Ectodermal cell (in vitro differentiated cells): Measurements from ENCODE around the gene PRKRIP1.

Experiments
- H3K27ac ChIP-seq: 2 replicates; pipeline ENCODE4 v1.7.0; 2013; ENCODE audit warnings: mild to moderate bottlenecking, low read depth, low read length; ENCODE audit not compliant: insufficient read depth, poor library complexity, severe bottlenecking
- H3K27me3 ChIP-seq: 2 replicates; pipeline ENCODE4 v1.7.0; 2013; ENCODE audit warnings: mild to moderate bottlenecking, low read length; ENCODE audit not compliant: insufficient read depth, control insufficient read depth, poor library complexity, severe bottlenecking
- H3K36me3 ChIP-seq: one replicate; pipeline ENCODE4 v1.7.0; 2013; ENCODE audit warnings: low read length; ENCODE audit not compliant: control insufficient read depth, insufficient read depth
- H3K4me1 ChIP-seq: one replicate; pipeline ENCODE4 v1.7.0; 2013; ENCODE audit warnings: low read length; ENCODE audit not compliant: control insufficient read depth, insufficient read depth
- H3K4me3 ChIP-seq: 2 replicates; pipeline ENCODE4 v1.7.0; 2013; ENCODE audit warnings: low read depth, low read length, control low read depth; ENCODE audit not compliant: insufficient read depth
- H3K9me3 ChIP-seq: 2 replicates; pipeline ENCODE4 v1.7.0; 2013; ENCODE audit warnings: mild to moderate bottlenecking, low read length, moderate library complexity; ENCODE audit not compliant: control insufficient read depth
- WGBS, 2 experiments: methylation state at CpG; one replicate each; pipeline ENCODE4 v1.1.7; 2013; ENCODE audit warnings: missing lambda C conversion rate in 2 of 2; 5-methylcytosine and 5-hydroxymethylcytosine counted together

PRKRIP1 gene

DNA sequence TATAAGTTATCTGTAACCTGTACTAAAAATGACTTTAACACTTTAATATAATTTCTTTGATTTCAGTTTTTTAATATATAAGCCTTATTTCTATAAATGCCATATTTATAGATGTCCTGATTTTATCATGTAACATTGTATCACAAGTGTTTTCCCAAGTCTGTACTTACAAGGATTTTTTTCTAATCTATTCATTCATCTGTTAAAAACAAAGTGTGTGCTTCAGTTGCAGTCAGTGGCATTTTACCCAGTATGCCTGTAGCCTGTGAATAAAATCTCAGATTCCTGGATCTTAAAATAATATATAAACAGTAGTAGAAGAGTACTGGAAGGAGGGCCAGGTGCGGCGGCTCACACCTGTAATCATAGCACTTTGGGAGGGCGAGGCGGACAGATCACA, 17.4 kb downstream of the PRKRIP1 start:
- 93 to 97% methylated on average over 4 of the region's 4 CpGs for WGBS, 2 experiments
- Histone ChIP-seq H3K9me3 (peaks cover 3% of the 10 kb centered on the region), H3K27me3 (no peaks in the 10 kb centered on the region), H3K4me3 (no peak overlapping the region), H3K4me1 (no peaks in the 10 kb centered on the region), H3K27ac (no peak overlapping the region), H3K36me3 (peaks cover 45% of the 10 kb centered on the region)

GRCh38 chr7:102415685-102416225, 19.6 kb downstream of the PRKRIP1 start:
- Histone ChIP-seq H3K9me3 (no peaks in the 10 kb centered on the region), H3K4me3 (no peak overlapping the region), H3K27me3 (no peaks in the 10 kb centered on the region), H3K27ac (no peak overlapping the region), H3K4me1 (no peaks in the 10 kb centered on the region), H3K36me3 (peaks cover 29% of the 10 kb centered on the region)
- WGBS, 2 experiments: 96% methylated on average over 12 of the region's 12 CpGs

- H3K4me3 ChIP-seq: no peak overlapping the region
- peaks cover 23% of the 10 kb centered on the region for H3K36me3 ChIP-seq
- no peaks in the 10 kb centered on the region for H3K4me1 ChIP-seq
- no peaks in the 10 kb centered on the region for H3K9me3 ChIP-seq
- 94 to 95% methylated on average over 6 of the region's 6 CpGs for WGBS, 2 experiments
- no peaks in the 10 kb centered on the region for H3K27me3 ChIP-seq
- no peak overlapping the region for H3K27ac ChIP-seq
These were observed 20.2 kb downstream of the PRKRIP1 start for GRCh38 chr7:102416406-102416805.

GRCh38 chr7:102417105-102417504, 20.9 kb downstream of the PRKRIP1 start:
- Histone ChIP-seq H3K9me3 (no peaks in the 10 kb centered on the region), H3K27me3 (no peaks in the 10 kb centered on the region), H3K27ac (no peak overlapping the region), H3K4me3 (no peak overlapping the region), H3K36me3 (peaks cover 20% of the 10 kb centered on the region), H3K4me1 (no peaks in the 10 kb centered on the region)
- WGBS, 2 experiments: 94 to 97% methylated on average over 3 of the region's 3 CpGs

DNA sequence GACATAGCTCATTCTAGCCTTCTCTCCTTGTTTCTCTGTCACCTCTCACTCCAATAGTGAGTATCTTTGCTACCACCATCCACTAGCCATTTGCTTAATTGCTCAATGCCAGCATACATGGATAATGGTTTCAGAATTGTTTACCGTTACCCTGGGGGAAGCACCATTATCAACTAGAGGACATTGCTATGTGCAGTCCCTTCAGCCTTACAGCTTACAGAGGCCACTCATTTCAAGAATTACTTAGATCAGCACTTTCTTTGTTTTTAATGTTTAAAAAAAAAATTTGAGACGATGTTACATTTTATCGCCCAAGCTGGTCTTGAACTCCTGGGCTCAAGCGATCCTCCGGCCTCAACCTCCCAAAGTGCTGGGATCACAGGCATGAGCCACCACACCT, 22.4 kb downstream of the PRKRIP1 start:
- WGBS, 2 experiments: 94 to 98% methylated on average over 5 of the region's 5 CpGs
- no peaks in the 10 kb centered on the region for H3K9me3 ChIP-seq
- peaks cover 8% of the 10 kb centered on the region for H3K36me3 ChIP-seq
- no peaks in the 10 kb centered on the region for H3K27me3 ChIP-seq
- H3K4me3 ChIP-seq: no peak overlapping the region
- H3K27ac ChIP-seq: no peak overlapping the region
- H3K4me1 ChIP-seq: peaks cover 3% of the 10 kb centered on the region

DNA sequence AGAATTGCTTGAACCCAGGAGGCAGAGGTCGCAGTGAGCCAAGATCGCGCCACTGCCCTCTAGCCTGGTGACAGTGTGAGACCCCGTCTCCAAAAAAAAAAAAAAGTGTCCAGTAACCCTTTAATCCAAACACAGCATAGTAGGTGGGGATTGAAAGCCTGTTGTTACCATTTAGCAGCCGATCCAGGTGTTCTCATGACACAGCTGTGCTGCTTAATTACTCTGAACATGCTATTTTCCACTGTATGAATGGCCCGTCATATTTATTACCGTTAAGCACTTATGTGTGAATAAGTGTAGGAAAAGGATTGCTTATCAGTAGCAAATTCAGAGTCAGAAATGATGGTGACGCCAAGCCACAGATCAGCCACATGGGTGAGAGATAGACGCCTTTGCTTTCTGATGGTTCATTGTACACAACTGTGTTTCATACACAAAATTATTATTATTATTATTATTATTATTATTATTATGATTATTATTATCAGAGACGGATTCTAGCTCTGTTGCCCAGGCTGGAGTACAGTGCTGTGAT, 25.6 kb downstream of the PRKRIP1 start:
- Histone ChIP-seq H3K4me1 (peaks cover 10% of the 10 kb centered on the region), H3K27me3 (no peaks in the 10 kb centered on the region), H3K9me3 (no peaks in the 10 kb centered on the region), H3K27ac (no peak overlapping the region), H3K4me3 (no peak overlapping the region), H3K36me3 (peaks cover 21% of the 10 kb centered on the region)
- 93 to 94% methylated on average over 9 to 10 of the region's 10 CpGs for WGBS, 2 experiments

GRCh38 chr7:102424129-102424551, 28.0 kb downstream of the PRKRIP1 start:
- no peaks in the 10 kb centered on the region for H3K9me3 ChIP-seq
- H3K27me3 ChIP-seq: no peaks in the 10 kb centered on the region
- H3K27ac ChIP-seq: no peak overlapping the region
- H3K36me3 ChIP-seq: peaks cover 17% of the 10 kb centered on the region
- H3K4me1 ChIP-seq: peaks cover 10% of the 10 kb centered on the region
- 71 to 75% methylated on average over 12 of the region's 12 CpGs for WGBS, 2 experiments
- H3K4me3 ChIP-seq: no peak overlapping the region

- peaks cover 10% of the 10 kb centered on the region for H3K4me1 ChIP-seq
- no peaks in the 10 kb centered on the region for H3K27me3 ChIP-seq
- WGBS, 2 experiments: 89 to 92% methylated on average over 13 of the region's 13 CpGs
- no peak overlapping the region for H3K27ac ChIP-seq
- H3K9me3 ChIP-seq: no peaks in the 10 kb centered on the region
- peaks cover 17% of the 10 kb centered on the region for H3K36me3 ChIP-seq
- H3K4me3 ChIP-seq: no peak overlapping the region
These were observed 28.6 kb downstream of the PRKRIP1 start for GRCh38 chr7:102424787-102425218.

DNA sequence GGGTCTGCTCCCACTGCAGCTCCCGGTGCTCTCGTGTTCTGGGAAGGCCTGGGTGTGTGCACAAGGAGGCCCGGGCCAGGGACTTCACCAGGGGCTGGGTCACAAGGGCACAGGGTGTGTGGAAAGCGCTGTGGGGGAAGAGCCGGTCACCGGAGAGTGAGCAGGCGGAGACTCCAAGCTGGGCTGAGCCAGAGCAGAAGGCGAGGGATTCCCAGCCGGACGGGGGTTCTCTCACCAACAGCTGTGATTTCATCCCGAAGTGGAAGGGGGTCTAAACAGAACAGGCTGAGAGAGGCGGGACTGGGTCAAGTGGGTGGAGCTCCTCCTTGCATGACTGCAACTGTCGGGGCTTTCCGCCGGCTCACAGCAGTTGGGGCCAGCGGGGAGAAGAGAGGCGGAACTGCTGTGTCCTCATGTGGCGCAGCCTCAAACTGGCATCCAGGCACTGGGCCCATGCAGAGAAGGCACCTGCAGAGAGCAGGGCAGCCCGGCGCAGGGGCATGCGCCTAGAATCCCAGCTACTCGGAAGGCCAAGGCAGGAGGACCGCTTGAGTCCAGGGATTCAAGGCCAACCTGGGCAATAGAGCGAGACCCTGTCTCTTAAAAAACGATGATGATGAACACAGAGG, 29.6 kb downstream of the PRKRIP1 start:
- no peak overlapping the region for H3K4me3 ChIP-seq
- no peaks in the 10 kb centered on the region for H3K27me3 ChIP-seq
- WGBS, 2 experiments: 82 to 86% methylated on average over 25 of the region's 25 CpGs
- H3K9me3 ChIP-seq: no peaks in the 10 kb centered on the region
- H3K4me1 ChIP-seq: peaks cover 10% of the 10 kb centered on the region
- peak overlapping the region; percentile 26 for H3K27ac ChIP-seq
- H3K36me3 ChIP-seq: peaks cover 17% of the 10 kb centered on the region

DNA sequence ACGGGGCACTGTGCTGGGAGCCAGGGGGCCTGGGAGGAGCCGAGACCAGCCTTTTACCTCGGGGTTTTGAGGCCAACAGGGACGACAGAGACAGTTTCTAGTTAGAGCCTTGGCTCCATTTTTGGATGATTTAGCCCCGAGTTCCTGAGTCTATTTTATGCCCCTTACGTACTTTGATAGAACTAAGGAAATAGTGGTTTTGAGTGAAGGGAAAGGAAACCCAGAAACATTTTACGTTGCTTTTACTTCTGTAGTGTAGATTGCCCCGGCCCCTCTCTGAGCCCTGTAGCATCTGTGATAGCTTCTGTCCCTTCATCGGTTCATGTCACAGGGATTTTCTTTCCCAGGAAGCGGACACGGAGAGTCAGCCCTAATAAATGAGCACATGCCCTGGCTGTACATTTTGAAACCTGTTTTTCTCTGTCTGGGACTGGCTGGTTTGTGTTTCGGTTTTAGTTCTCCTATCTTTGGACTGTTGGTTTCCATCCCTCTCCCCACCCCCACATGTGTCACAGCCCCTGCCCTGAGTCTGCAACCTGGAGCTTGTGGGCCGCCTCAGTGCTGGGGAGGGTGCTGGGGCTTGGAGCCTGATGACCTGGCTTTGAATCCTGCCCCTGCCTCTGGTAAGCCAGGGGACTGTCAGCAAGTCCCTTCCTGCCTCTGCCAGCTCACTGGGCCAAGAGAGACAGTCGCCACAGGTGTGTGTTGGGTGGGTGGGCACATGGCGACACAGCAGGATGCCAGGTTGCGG, 30.3 kb downstream of the PRKRIP1 start:
- Histone ChIP-seq H3K4me3 (no peak overlapping the region), H3K4me1 (peaks cover 10% of the 10 kb centered on the region), H3K9me3 (no peaks in the 10 kb centered on the region), H3K27ac (no peak overlapping the region), H3K36me3 (peaks cover 17% of the 10 kb centered on the region), H3K27me3 (no peaks in the 10 kb centered on the region)
- WGBS, 2 experiments: 95 to 96% methylated on average over 16 of the region's 16 CpGs
